SK-N-SH treated with all-trans-retinoic acid at 6 μM for 48 hours (cell line): ENCODE data around the gene YIF1A.

Source experiments
- ARNTL ChIP-seq: fragments of 450-650 bp; formaldehyde crosslinking; IDR thresholded peaks from 2 replicates; pipeline ENCODE4 v1.5.0; 2020; ENCODE audit warnings: low read depth, mild to moderate bottlenecking, moderate library complexity, borderline replicate concordance
- BACH2 ChIP-seq: fragments of 250-450 bp; sonication (Bioruptor Pico); IDR thresholded peaks from 2 replicates; pipeline ENCODE4 v1.9.0; 2021; ENCODE audit warnings: mild to moderate bottlenecking, borderline replicate concordance
- GLIS3 ChIP-seq: fragments of 250-450 bp; sonication (Bioruptor Pico); IDR thresholded peaks from 2 replicates; pipeline ENCODE4 v1.5.0; 2020; ENCODE audit warnings: mild to moderate bottlenecking, moderate library complexity
- PATZ1 ChIP-seq: fragments of 250-450 bp; sonication (Bioruptor Pico); IDR thresholded peaks from 2 replicates; pipeline ENCODE4 v1.8.0; 2020; ENCODE audit warnings: mild to moderate bottlenecking, moderate library complexity, borderline replicate concordance
- RARB ChIP-seq: fragments of 250-450 bp; sonication (Bioruptor Pico); IDR thresholded peaks from 2 replicates; pipeline ENCODE4 v1.8.0; 2021; ENCODE audit warnings: mild to moderate bottlenecking, moderate library complexity
- TCF4 ChIP-seq: fragments of 250-450 bp; sonication (Bioruptor Pico); IDR thresholded peaks from 2 replicates; pipeline ENCODE4 v1.8.0; 2021; ENCODE audit warnings: mild to moderate bottlenecking, moderate library complexity, borderline replicate concordance
- ZC3H10 ChIP-seq: fragments of 250-450 bp; sonication (Bioruptor Pico); IDR thresholded peaks from 2 replicates; pipeline ENCODE4 v1.5.1; 2021; ENCODE audit warnings: mild to moderate bottlenecking, moderate library complexity
- ZFP3 ChIP-seq: fragments of 250-450 bp; sonication (Bioruptor Pico); IDR thresholded peaks from 2 replicates; pipeline ENCODE4 v1.5.0; 2020; ENCODE audit warnings: mild to moderate bottlenecking, moderate library complexity
- ZFP30 ChIP-seq: fragments of 450-650 bp; formaldehyde crosslinking; IDR thresholded peaks from 2 replicates; pipeline ENCODE4 v1.5.0; 2022; ENCODE audit warnings: mild to moderate bottlenecking, moderate library complexity

GRCh38 chr11:66279092-66279734 is 9.7 kb downstream of the YIF1A start:
- TF ChIP-seq BACH2 (CRISPR knock-in tag): no peak
- TF ChIP-seq TCF4 (CRISPR knock-in tag): no peak
- TF ChIP-seq GLIS3 (CRISPR knock-in tag): no peak
- TF ChIP-seq ZC3H10 (CRISPR knock-in tag): no peak
- TF ChIP-seq RARB: no peak
- no peak for TF ChIP-seq ARNTL
- no peak for TF ChIP-seq ZFP30 (CRISPR knock-in tag)
- no peak for TF ChIP-seq ZFP3 (CRISPR knock-in tag)
- TF ChIP-seq PATZ1 (CRISPR knock-in tag): no peak
